Gastrocnemius medialis (tissue), 4 donors: ENCODE results near the gene UBE2S.

Experiments used
- POLR2A ChIP-seq, 2 donors: fragments of 450-650 bp; IDR thresholded peaks; one replicate each; pipeline ENCODE4 v1.6.1; 2017; ENCODE audit warnings: antibody characterized with exemption in 2 of 2, mild to moderate bottlenecking in 2 of 2, moderate library complexity in 2 of 2
- TF ChIP-seq, protein P1 (sequence below), 5 experiments: fragments of 450-650 bp in 3 of 5; fragments of 200-600 bp in 2 of 5; sonication (generic) in 2 of 5; IDR thresholded peaks in 4 of 5; conservative IDR thresholded peaks in 1 of 5; 1 replicate in 4 of 5; 2 replicates in 1 of 5; pipeline ENCODE4 v1.5.1; 2016 to 2019; ENCODE audit warnings: antibody characterized with exemption in 5 of 5, mild to moderate bottlenecking in 3 of 5, moderate library complexity in 3 of 5

DNA sequence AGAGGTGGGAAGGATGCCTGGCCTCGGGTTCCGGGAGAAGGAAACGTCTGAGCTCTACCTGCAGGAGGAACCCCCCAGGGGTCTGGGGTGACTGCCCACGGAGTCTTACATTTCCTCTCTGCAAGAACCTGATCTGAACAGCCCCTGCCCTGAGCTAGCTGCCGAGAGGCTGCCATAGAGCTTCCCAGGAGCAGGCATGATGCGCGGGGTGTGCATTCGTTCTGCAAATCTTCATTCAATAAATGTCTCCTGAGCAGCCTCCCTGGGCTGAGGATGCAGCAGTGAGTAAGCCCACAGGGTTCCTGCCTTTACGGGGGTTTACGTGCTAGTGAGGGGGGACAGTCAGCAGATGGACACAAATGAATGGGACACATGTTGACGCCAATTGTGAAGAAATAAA, 37.1 kb upstream of the UBE2S start:
- no peak for TF ChIP-seq POLR2A (IDR thresholded peaks at IDR 0.05)
- TF ChIP-seq, protein P1, sequence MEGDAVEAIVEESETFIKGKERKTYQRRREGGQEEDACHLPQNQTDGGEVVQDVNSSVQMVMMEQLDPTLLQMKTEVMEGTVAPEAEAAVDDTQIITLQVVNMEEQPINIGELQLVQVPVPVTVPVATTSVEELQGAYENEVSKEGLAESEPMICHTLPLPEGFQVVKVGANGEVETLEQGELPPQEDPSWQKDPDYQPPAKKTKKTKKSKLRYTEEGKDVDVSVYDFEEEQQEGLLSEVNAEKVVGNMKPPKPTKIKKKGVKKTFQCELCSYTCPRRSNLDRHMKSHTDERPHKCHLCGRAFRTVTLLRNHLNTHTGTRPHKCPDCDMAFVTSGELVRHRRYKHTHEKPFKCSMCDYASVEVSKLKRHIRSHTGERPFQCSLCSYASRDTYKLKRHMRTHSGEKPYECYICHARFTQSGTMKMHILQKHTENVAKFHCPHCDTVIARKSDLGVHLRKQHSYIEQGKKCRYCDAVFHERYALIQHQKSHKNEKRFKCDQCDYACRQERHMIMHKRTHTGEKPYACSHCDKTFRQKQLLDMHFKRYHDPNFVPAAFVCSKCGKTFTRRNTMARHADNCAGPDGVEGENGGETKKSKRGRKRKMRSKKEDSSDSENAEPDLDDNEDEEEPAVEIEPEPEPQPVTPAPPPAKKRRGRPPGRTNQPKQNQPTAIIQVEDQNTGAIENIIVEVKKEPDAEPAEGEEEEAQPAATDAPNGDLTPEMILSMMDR (IDR thresholded peaks at IDR 0.05 in 4 of 5, conservative IDR thresholded peaks at IDR 0.05 in 1 of 5) = no peak
